ENCODE results near the gene STAB1. TPM values are rescaled to one million over a fixed set of nuclear protein-coding genes. Genes with fewer than 3 reads are reported as not detected.

Gene STAB1
- total and polyA plus RNA-seq, 2 of the 13 experiments (the other 11 are each of a cell fraction or from before 2014, with no cell fraction given) = 0.09 to 0.34 TPM

- TF ChIP-seq BCLAF1 (IDR thresholded peaks at IDR 0.05) (no peak), TMF1 (CRISPR knock-in tag; IDR thresholded peaks at IDR 0.05; ENCODE audit: low read depth) (no peak), ZNF616 (CRISPR knock-in tag; IDR thresholded peaks at IDR 0.05; ENCODE audit: low read depth) (0 out of 2 replicates have a peak, but pooled peaks have one; percentile 69), CHD2 (IDR thresholded peaks at IDR 0.05; ENCODE audit: low read depth, low read length) (no peak), NPAS2 (CRISPR knock-in tag; IDR thresholded peaks at IDR 0.05; ENCODE audit: borderline replicate concordance) (no peak), SOX6 (IDR thresholded peaks at IDR 0.05) (no peak), SOX6 (CRISPR knock-in tag; IDR thresholded peaks at IDR 0.05) (peak; percentile 71), FIP1L1 (IDR thresholded peaks at IDR 0.05; ENCODE audit: borderline replicate concordance, insufficient read depth, low read depth, low read length) (no peak), ZNF773 (CRISPR knock-in tag; IDR thresholded peaks at IDR 0.05; ENCODE audit: borderline replicate concordance) (no peak), SP2 (CRISPR knock-in tag; IDR thresholded peaks at IDR 0.05) (no peak), ZNF788 (CRISPR knock-in tag; IDR thresholded peaks at IDR 0.05; ENCODE audit: borderline replicate concordance) (peak; percentile 85; the same call in 1 of the 2 replicates), RARA (CRISPR knock-in tag; IDR thresholded peaks at IDR 0.05) (peak; percentile 58), ZNF441 (CRISPR knock-in tag; IDR thresholded peaks at IDR 0.05; ENCODE audit: borderline replicate concordance) (peak; percentile 47; the same call in 1 of the 2 replicates), ZGPAT (CRISPR knock-in tag; IDR thresholded peaks at IDR 0.05) (peak; percentile 78), ATF5 (CRISPR knock-in tag; IDR thresholded peaks at IDR 0.05; ENCODE audit: low read depth) (no peak), BRCA1 (CRISPR knock-in tag; IDR thresholded peaks at IDR 0.05) (no peak), POGZ (CRISPR knock-in tag; IDR thresholded peaks at IDR 0.05) (no peak)
- TF ChIP-seq, protein P1, sequence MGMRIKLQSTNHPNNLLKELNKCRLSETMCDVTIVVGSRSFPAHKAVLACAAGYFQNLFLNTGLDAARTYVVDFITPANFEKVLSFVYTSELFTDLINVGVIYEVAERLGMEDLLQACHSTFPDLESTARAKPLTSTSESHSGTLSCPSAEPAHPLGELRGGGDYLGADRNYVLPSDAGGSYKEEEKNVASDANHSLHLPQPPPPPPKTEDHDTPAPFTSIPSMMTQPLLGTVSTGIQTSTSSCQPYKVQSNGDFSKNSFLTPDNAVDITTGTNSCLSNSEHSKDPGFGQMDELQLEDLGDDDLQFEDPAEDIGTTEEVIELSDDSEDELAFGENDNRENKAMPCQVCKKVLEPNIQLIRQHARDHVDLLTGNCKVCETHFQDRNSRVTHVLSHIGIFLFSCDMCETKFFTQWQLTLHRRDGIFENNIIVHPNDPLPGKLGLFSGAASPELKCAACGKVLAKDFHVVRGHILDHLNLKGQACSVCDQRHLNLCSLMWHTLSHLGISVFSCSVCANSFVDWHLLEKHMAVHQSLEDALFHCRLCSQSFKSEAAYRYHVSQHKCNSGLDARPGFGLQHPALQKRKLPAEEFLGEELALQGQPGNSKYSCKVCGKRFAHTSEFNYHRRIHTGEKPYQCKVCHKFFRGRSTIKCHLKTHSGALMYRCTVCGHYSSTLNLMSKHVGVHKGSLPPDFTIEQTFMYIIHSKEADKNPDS (CRISPR knock-in tag; IDR thresholded peaks at IDR 0.05) = no peak; the same call in 1 of the 2 replicates
- TF ChIP-seq, protein P2, sequence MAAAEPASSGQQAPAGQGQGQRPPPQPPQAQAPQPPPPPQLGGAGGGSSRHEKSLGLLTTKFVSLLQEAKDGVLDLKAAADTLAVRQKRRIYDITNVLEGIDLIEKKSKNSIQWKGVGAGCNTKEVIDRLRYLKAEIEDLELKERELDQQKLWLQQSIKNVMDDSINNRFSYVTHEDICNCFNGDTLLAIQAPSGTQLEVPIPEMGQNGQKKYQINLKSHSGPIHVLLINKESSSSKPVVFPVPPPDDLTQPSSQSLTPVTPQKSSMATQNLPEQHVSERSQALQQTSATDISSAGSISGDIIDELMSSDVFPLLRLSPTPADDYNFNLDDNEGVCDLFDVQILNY (CRISPR knock-in tag; conservative IDR thresholded peaks at IDR 0.05) = no peak
- TF ChIP-seq, protein P3, sequence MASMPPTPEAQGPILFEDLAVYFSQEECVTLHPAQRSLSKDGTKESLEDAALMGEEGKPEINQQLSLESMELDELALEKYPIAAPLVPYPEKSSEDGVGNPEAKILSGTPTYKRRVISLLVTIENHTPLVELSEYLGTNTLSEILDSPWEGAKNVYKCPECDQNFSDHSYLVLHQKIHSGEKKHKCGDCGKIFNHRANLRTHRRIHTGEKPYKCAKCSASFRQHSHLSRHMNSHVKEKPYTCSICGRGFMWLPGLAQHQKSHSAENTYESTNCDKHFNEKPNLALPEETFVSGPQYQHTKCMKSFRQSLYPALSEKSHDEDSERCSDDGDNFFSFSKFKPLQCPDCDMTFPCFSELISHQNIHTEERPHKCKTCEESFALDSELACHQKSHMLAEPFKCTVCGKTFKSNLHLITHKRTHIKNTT (CRISPR knock-in tag; IDR thresholded peaks at IDR 0.05) = no peak
Measured at GRCh38 chr3:52455283-52456168, 39.6 kb upstream of the STAB1 start, which contains the start of gene NISCH (continued).

Measured in HepG2 (cell line).